GM23338 (cell line): ENCODE measurements around the gene CELSR1. TPM values are rescaled to one million over a fixed set of nuclear protein-coding genes. Genes with fewer than 3 reads are reported as not detected.

Experiments
- ATAC-seq: fragments of 200-7000 bp; cut with Tn5 transposase; 3 replicates; pipeline ENCODE4 v1.9.1; 2020
- DNase-seq: peaks from one replicate; pipeline ENCODE4 v3.0.0-alpha.2; 2015; ENCODE audit warnings: low spot score
- H2AFZ ChIP-seq: fragments of 200-600 bp; sonication (generic); 2 replicates; pipeline ENCODE4 v1.8.0; 2016; ENCODE audit warnings: antibody characterized with exemption, mild to moderate bottlenecking, moderate library complexity
- H3F3A ChIP-seq: fragments of 200-600 bp; sonication (generic); replicated peaks from 2 replicates; pipeline ENCODE4 v1.8.0; 2017; ENCODE audit warnings: antibody characterized with exemption, mixed run types, low read depth
- H3K27ac ChIP-seq: fragments of 200-600 bp; sonication (generic); 2 replicates; pipeline ENCODE4 v1.6.1; 2016; ENCODE audit warnings: low read depth
- H3K27me3 ChIP-seq: fragments of 200-600 bp; sonication (generic); 2 replicates; pipeline ENCODE4 v1.8.0; 2016; ENCODE audit warnings: mild to moderate bottlenecking, mixed run types, moderate library complexity; ENCODE audit not compliant: insufficient read depth
- H3K36me3 ChIP-seq: fragments of 200-600 bp; sonication (generic); 2 replicates; pipeline ENCODE4 v1.8.0; 2016; ENCODE audit warnings: mild to moderate bottlenecking; ENCODE audit not compliant: insufficient read depth
- H3K4me1 ChIP-seq: fragments of 200-600 bp; sonication (generic); 2 replicates; pipeline ENCODE4 v1.8.0; 2016; ENCODE audit warnings: mild to moderate bottlenecking, moderate library complexity; ENCODE audit not compliant: insufficient read depth
- H3K4me2 ChIP-seq: fragments of 200-600 bp; sonication (generic); 2 replicates; pipeline ENCODE4 v1.7.1; 2017; ENCODE audit warnings: mixed run types
- H3K4me3 ChIP-seq: fragments of 200-600 bp; sonication (generic); 2 replicates; pipeline ENCODE4 v1.6.1; 2016; ENCODE audit warnings: mixed run types
- H3K79me2 ChIP-seq: fragments of 200-600 bp; sonication (generic); replicated peaks from 2 replicates; pipeline ENCODE4 v1.8.0; 2017; ENCODE audit warnings: mild to moderate bottlenecking; ENCODE audit not compliant: insufficient read depth
- H3K9me2 ChIP-seq: fragments of 200-600 bp; sonication (generic); 2 replicates; pipeline ENCODE4 v1.8.0; 2017; ENCODE audit not compliant: insufficient read depth
- H4K20me1 ChIP-seq: fragments of 200-600 bp; sonication (generic); replicated peaks from 2 replicates; pipeline ENCODE4 v1.8.0; 2017; ENCODE audit warnings: mild to moderate bottlenecking; ENCODE audit not compliant: insufficient read depth
- H3K27ac Mint-ChIP-seq: 2 replicates; pipeline ENCODE4 v1.8.0; 2020; ENCODE audit warnings: inconsistent platforms, mild to moderate bottlenecking, moderate library complexity, mixed read lengths
- H3K27me3 Mint-ChIP-seq: 3 replicates; pipeline ENCODE4 v1.8.0; 2022; ENCODE audit warnings: low read depth, mild to moderate bottlenecking, moderate library complexity, mixed read lengths, inconsistent platforms; ENCODE audit not compliant: insufficient read depth, poor library complexity
- H3K36me3 Mint-ChIP-seq: 3 replicates; pipeline ENCODE4 v1.8.0; 2021; ENCODE audit warnings: low read depth, mild to moderate bottlenecking, inconsistent platforms, moderate library complexity, mixed read lengths
- H3K4me1 Mint-ChIP-seq: 3 replicates; pipeline ENCODE4 v1.8.0; 2020; ENCODE audit warnings: mild to moderate bottlenecking, inconsistent platforms, mixed read lengths
- H3K4me3 Mint-ChIP-seq: 3 replicates; pipeline ENCODE4 v1.8.0; 2021; ENCODE audit warnings: moderate library complexity, mild to moderate bottlenecking, inconsistent platforms, mixed read lengths
- H3K9me3 Mint-ChIP-seq: 3 replicates; pipeline ENCODE4 v1.8.0; 2020; ENCODE audit warnings: moderate library complexity, mild to moderate bottlenecking, inconsistent platforms, mixed read lengths
- CREB1 ChIP-seq: fragments of 250-450 bp; sonication (Bioruptor Pico); IDR thresholded peaks from 2 replicates; pipeline ENCODE4 v1.5.0; 2020; ENCODE audit warnings: low read depth, mild to moderate bottlenecking, moderate library complexity
- EZH2 ChIP-seq: fragments of 200-600 bp; sonication (generic); IDR thresholded peaks from one replicate; pipeline ENCODE4 v1.8.0; 2017; ENCODE audit warnings: antibody characterized with exemption, mild to moderate bottlenecking, low read depth; ENCODE audit not compliant: unreplicated experiment
- EZH2phosphoT487 ChIP-seq: fragments of 200-600 bp; sonication (generic); IDR thresholded peaks from one replicate; pipeline ENCODE4 v1.8.1; 2018; ENCODE audit warnings: antibody characterized with exemption; ENCODE audit not compliant: unreplicated experiment
- JUNB ChIP-seq: IDR thresholded peaks from one replicate; pipeline ENCODE4 v1.6.1; 2016; ENCODE audit warnings: antibody characterized with exemption; ENCODE audit not compliant: unreplicated experiment
- NANOG ChIP-seq: IDR thresholded peaks from 2 replicates; pipeline ENCODE4 v1.6.1; 2016; ENCODE audit warnings: antibody characterized with exemption, borderline replicate concordance
- POLR2AphosphoS5 ChIP-seq: IDR thresholded peaks from 2 replicates; pipeline ENCODE4 v1.6.1; 2016; ENCODE audit warnings: antibody characterized with exemption, low read depth
- STAT1 ChIP-seq: IDR thresholded peaks from one replicate; pipeline ENCODE4 v1.6.1; 2016; ENCODE audit warnings: antibody characterized with exemption; ENCODE audit not compliant: unreplicated experiment
- ZNF114 ChIP-seq: fragments of 250-450 bp; sonication (Bioruptor Pico); IDR thresholded peaks from 2 replicates; pipeline ENCODE4 v1.5.0; 2020; ENCODE audit warnings: mild to moderate bottlenecking, moderate library complexity
- ZNF331 ChIP-seq: fragments of 250-450 bp; sonication (Bioruptor Pico); IDR thresholded peaks from 2 replicates; pipeline ENCODE4 v1.5.0; 2020; ENCODE audit warnings: low read depth, mild to moderate bottlenecking, moderate library complexity
- polyA plus RNA-seq: library from polyadenylated mRNA; unstranded; fragments of >200 nt; fragmentation: Nextera tagmentation; extraction: Ambion mirVana; gene quantifications from 2 replicates; pipeline ENCODE4 v1.2.1, GENCODE V29; 2016
- total RNA-seq: library from RNA; depleted of rRNA; stranded (reverse); fragments of >200 nt; shearing (Covaris generic); gene quantifications from 2 replicates; pipeline ENCODE4 v1.2.3, GENCODE V29; 2014
- TF ChIP-seq, protein P1 (sequence below), 2 experiments: fragments of 200-600 bp in 1 of 2; sonication (generic) in 1 of 2; conservative IDR thresholded peaks; 2 replicates each; pipeline versions ENCODE4 v1.5.1 to v1.6.1; 2016 to 2017; ENCODE audit warnings: antibody characterized with exemption in 2 of 2, low read depth in 2 of 2, mild to moderate bottlenecking in 2 of 2, moderate library complexity in 1 of 2
- TF ChIP-seq, protein P2 (sequence below): IDR thresholded peaks from one replicate; pipeline ENCODE4 v1.6.1; 2018; ENCODE audit warnings: antibody characterized with exemption; ENCODE audit not compliant: unreplicated experiment
- TF ChIP-seq, protein P3 (sequence below): IDR thresholded peaks from 2 replicates; pipeline ENCODE4 v1.6.1; 2016; ENCODE audit warnings: antibody characterized with exemption
- TF ChIP-seq, protein P4 (sequence below): fragments of 250-450 bp; sonication (Bioruptor Pico); IDR thresholded peaks from 2 replicates; pipeline ENCODE4 v1.5.0; 2020; ENCODE audit warnings: mild to moderate bottlenecking, moderate library complexity

The CELSR1 gene
- total and polyA plus RNA-seq, 2 experiments from 2014 or later = 4.8 to 20.4 TPM

DNA sequence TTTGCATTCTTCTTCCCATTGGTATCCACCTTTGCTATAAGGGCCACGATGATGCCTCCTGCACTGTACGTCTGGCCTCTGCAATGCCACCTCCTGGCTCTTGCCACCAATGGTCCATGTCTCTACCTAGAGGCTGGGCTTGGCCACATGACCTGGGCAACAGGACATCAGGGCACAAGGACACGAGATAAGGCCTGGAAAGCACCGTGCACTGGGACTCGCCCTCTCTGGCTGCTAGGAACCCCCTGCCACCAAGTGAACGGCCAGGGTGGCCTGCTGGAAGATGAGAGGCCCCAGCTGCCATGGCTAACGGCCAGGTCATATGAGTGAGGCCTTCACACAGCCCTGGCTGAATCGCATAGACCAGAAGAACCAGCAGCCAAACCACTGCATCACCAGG is 114.5 kb downstream of the CELSR1 start:
- no peak overlapping the region for H3K27ac Mint-ChIP-seq
- ATAC-seq = no peak
- Histone ChIP-seq H3F3A (no peaks in the 10 kb centered on the region), H3K27ac (no peak overlapping the region), H3K4me2 (no peak overlapping the region), H2AFZ (no peak overlapping the region), H3K4me3 (no peak overlapping the region), H3K4me1 (no peaks in the 10 kb centered on the region), H3K36me3 (no peaks in the 10 kb centered on the region; the same call in 1 of the 2 replicates), H3K27me3 (no peaks in the 10 kb centered on the region), H3K79me2 (no peaks in the 10 kb centered on the region), H4K20me1 (no peaks in the 10 kb centered on the region), H3K9me2 (no peaks in the 10 kb centered on the region)
- peaks cover 6% of the 10 kb centered on the region; the same call in 1 of the 3 replicates for H3K36me3 Mint-ChIP-seq
- no peaks in the 10 kb centered on the region for H3K4me1 Mint-ChIP-seq
- H3K27me3 Mint-ChIP-seq = no peaks in the 10 kb centered on the region
- no peak for DNase-seq
- no peak overlapping the region for H3K4me3 Mint-ChIP-seq
- H3K9me3 Mint-ChIP-seq = peaks cover 4% of the 10 kb centered on the region; the same call in 1 of the 3 replicates
- TF ChIP-seq JUNB (no peak), ZNF114 (no peak), POLR2AphosphoS5 (no peak), STAT1 (no peak), EZH2phosphoT487 (no peak), EZH2 (no peak), NANOG (no peak), CREB1 (CRISPR knock-in tag) (no peak), ZNF331 (CRISPR knock-in tag) (no peak)
- TF ChIP-seq, protein P1, sequence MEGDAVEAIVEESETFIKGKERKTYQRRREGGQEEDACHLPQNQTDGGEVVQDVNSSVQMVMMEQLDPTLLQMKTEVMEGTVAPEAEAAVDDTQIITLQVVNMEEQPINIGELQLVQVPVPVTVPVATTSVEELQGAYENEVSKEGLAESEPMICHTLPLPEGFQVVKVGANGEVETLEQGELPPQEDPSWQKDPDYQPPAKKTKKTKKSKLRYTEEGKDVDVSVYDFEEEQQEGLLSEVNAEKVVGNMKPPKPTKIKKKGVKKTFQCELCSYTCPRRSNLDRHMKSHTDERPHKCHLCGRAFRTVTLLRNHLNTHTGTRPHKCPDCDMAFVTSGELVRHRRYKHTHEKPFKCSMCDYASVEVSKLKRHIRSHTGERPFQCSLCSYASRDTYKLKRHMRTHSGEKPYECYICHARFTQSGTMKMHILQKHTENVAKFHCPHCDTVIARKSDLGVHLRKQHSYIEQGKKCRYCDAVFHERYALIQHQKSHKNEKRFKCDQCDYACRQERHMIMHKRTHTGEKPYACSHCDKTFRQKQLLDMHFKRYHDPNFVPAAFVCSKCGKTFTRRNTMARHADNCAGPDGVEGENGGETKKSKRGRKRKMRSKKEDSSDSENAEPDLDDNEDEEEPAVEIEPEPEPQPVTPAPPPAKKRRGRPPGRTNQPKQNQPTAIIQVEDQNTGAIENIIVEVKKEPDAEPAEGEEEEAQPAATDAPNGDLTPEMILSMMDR (conservative IDR thresholded peaks at IDR 0.05; ENCODE audit: low read depth in 2 of 2) = no peak
- TF ChIP-seq, protein P2, sequence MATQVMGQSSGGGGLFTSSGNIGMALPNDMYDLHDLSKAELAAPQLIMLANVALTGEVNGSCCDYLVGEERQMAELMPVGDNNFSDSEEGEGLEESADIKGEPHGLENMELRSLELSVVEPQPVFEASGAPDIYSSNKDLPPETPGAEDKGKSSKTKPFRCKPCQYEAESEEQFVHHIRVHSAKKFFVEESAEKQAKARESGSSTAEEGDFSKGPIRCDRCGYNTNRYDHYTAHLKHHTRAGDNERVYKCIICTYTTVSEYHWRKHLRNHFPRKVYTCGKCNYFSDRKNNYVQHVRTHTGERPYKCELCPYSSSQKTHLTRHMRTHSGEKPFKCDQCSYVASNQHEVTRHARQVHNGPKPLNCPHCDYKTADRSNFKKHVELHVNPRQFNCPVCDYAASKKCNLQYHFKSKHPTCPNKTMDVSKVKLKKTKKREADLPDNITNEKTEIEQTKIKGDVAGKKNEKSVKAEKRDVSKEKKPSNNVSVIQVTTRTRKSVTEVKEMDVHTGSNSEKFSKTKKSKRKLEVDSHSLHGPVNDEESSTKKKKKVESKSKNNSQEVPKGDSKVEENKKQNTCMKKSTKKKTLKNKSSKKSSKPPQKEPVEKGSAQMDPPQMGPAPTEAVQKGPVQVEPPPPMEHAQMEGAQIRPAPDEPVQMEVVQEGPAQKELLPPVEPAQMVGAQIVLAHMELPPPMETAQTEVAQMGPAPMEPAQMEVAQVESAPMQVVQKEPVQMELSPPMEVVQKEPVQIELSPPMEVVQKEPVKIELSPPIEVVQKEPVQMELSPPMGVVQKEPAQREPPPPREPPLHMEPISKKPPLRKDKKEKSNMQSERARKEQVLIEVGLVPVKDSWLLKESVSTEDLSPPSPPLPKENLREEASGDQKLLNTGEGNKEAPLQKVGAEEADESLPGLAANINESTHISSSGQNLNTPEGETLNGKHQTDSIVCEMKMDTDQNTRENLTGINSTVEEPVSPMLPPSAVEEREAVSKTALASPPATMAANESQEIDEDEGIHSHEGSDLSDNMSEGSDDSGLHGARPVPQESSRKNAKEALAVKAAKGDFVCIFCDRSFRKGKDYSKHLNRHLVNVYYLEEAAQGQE = no peak
- TF ChIP-seq, protein P3, sequence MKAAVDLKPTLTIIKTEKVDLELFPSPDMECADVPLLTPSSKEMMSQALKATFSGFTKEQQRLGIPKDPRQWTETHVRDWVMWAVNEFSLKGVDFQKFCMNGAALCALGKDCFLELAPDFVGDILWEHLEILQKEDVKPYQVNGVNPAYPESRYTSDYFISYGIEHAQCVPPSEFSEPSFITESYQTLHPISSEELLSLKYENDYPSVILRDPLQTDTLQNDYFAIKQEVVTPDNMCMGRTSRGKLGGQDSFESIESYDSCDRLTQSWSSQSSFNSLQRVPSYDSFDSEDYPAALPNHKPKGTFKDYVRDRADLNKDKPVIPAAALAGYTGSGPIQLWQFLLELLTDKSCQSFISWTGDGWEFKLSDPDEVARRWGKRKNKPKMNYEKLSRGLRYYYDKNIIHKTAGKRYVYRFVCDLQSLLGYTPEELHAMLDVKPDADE = no peak
- TF ChIP-seq, protein P4, sequence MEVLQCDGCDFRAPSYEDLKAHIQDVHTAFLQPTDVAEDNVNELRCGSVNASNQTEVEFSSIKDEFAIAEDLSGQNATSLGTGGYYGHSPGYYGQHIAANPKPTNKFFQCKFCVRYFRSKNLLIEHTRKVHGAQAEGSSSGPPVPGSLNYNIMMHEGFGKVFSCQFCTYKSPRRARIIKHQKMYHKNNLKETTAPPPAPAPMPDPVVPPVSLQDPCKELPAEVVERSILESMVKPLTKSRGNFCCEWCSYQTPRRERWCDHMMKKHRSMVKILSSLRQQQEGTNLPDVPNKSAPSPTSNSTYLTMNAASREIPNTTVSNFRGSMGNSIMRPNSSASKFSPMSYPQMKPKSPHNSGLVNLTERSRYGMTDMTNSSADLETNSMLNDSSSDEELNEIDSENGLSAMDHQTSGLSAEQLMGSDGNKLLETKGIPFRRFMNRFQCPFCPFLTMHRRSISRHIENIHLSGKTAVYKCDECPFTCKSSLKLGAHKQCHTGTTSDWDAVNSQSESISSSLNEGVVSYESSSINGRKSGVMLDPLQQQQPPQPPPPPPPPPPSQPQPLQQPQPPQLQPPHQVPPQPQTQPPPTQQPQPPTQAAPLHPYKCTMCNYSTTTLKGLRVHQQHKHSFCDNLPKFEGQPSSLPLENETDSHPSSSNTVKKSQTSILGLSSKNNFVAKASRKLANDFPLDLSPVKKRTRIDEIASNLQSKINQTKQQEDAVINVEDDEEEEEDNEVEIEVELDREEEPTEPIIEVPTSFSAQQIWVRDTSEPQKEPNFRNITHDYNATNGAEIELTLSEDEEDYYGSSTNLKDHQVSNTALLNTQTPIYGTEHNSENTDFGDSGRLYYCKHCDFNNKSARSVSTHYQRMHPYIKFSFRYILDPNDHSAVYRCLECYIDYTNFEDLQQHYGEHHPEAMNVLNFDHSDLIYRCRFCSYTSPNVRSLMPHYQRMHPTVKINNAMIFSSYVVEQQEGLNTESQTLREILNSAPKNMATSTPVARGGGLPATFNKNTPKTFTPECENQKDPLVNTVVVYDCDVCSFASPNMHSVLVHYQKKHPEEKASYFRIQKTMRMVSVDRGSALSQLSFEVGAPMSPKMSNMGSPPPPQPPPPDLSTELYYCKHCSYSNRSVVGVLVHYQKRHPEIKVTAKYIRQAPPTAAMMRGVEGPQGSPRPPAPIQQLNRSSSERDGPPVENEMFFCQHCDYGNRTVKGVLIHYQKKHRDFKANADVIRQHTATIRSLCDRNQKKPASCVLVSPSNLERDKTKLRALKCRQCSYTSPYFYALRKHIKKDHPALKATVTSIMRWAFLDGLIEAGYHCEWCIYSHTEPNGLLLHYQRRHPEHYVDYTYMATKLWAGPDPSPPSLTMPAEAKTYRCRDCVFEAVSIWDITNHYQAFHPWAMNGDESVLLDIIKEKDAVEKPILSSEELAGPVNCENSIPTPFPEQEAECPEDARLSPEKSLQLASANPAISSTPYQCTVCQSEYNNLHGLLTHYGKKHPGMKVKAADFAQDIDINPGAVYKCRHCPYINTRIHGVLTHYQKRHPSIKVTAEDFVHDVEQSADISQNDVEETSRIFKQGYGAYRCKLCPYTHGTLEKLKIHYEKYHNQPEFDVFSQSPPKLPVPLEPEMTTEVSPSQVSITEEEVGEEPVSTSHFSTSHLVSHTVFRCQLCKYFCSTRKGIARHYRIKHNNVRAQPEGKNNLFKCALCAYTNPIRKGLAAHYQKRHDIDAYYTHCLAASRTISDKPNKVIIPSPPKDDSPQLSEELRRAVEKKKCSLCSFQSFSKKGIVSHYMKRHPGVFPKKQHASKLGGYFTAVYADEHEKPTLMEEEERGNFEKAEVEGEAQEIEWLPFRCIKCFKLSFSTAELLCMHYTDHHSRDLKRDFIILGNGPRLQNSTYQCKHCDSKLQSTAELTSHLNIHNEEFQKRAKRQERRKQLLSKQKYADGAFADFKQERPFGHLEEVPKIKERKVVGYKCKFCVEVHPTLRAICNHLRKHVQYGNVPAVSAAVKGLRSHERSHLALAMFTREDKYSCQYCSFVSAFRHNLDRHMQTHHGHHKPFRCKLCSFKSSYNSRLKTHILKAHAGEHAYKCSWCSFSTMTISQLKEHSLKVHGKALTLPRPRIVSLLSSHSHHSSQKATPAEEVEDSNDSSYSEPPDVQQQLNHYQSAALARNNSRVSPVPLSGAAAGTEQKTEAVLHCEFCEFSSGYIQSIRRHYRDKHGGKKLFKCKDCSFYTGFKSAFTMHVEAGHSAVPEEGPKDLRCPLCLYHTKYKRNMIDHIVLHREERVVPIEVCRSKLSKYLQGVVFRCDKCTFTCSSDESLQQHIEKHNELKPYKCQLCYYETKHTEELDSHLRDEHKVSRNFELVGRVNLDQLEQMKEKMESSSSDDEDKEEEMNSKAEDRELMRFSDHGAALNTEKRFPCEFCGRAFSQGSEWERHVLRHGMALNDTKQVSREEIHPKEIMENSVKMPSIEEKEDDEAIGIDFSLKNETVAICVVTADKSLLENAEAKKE (CRISPR knock-in tag) = no peak
